Suppressor macrophage treated with lipopolysaccharide for 4 hours (primary cell): Measurements from ENCODE around the gene TPCN2.

Experiments used
- DNase-seq: peaks from one replicate; pipeline ENCODE4 v3.0.0-alpha.2; 2020

The TPCN2 gene

DNA sequence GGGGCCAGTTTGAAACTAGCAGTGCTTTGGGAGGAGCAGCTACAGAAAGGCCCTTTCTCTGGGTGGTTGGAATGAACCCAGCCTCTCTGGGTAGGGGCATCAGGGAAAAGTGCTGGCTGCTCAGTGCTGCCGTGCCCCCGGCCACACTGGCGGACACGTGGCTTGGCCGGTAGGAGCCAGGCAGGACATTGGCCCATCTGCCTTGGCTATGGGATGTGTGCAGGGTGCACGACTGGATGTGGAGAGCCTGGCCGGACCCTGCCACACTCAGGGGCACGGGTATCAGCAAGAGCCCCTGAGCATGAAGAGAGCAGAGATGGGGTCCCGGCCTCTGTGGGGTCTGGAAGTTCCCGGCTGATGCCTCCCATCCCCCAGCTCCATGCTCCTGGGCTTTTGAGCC, 46.6 kb downstream of the TPCN2 start:
- DNase-seq, result no peak

DNA sequence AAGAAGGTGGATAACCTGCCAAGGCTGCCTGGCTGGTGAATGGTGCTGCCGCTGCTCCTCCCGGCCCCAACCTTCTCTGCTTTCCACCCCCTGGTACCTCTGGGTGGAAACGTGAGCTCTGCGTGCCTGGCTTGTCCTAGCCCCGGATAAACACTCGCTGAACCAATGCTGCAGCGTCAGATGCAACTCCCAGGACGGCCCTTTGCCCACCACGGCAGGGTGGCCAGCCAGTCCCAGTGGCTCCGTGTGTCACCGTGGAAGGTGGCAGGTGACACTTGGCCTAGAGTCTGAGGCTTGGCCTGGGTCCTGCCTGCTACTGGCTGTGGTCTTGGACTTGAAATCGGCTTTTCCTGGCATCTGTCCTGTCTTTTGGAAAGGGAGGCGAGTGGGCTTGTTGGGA, 47.7 kb downstream of the TPCN2 start:
- DNase-seq, result no peak

DNA sequence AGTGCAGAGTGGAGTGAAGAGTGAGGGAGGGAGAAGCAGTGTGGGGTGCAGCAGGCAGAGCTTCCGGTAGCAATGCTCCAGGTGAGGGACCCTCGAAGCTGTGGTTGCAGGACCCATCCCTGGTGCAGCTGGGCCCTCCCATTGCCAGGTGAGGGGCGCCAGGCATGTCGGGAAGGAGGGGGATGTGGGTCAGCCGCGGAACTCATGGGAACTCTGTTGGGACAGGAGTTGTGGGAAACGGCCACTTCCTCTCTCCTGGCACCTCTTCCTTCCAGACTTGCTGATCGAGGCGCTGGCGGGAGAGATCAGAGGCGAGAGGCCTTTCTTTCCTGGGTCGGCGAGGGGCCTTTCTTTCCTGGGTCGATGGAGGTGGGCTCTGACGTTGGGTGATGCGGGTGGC, 48.5 kb downstream of the TPCN2 start:
- DNase-seq, result no peak

DNA sequence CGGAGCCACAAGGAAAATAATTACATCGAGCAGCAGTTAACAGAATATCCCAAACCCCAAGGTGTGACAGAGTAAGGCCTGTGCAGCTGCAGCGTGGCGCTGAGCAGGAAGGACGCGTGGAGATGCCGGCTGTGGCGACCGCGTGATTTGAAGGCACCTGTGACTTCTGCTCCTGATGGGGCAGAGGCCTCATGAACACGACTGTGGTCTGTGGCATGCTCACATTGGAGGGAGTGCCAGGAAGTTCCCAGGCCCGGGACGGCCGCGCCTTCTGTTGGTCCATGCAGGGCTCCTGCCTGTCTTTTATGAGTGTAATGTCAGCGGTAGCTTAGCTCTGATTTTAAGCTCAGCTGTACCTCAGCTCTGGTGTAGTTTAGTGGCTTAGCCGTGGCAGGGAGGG, 50.4 kb downstream of the TPCN2 start:
- no peak for DNase-seq

DNA sequence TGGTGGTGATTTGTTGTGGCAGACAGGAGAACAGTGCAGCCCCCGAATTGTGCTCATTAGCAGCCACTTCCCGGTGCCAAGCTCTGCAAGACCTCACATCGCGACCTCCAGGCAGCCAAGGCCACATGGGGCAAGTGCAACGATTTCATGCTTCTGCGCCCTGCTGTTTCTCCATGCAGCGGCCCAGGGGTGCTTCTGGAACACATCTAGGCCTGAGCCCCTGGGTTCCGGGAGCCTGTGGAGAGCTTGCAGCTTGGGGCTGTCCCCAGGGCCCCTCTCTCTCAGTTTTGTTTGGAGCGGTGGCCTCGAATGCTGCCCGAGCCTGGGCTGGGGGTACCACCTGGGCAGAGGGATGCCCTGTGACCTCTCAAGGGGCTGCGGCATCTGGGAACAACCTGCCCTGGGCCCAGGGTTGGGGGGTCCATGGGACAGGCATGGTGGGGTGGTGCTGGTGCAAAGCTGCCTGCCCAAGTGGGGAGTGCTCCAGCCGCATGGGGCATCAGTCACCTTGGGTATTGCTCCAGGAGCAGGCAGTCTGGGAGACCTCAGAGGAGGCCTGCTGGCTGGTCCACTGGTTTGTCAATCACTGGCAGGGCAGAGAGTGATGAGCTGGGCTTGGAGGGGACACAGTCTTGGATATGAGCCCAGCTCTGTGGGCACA, 51.9 kb downstream of the TPCN2 start:
- DNase-seq, result no peak

DNA sequence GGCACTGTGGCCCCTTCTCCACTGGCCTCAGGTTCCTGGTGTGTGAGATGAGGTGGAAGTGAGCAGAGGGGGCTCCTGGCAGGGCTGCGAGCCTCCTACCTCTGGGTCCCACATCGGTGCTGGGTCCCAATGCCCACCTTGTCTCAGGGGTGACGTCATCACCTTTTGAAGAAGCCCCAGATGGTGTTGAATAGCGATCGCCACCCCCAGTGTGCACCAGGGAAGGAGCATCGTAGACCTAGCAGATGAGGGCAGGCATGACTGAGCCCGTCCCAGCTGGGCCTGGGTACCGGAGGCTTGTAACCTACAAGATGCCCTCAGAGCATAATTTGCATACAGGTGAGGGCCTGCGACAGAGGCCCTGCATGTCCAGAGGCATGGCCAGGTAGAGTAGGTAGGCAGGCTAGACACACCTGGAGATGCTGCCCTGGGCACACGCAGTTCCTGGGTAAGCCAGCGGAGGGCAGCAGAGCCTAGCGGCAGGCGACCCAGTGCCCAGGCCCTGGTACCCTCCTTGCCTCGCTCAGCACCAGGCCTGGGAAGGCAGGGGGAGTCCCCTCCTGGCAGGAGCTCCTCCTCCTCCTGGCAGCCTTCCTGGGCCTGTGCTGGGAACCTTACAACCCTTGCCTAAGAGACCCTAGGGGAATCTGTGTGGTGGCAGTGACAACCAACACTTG, 52.5 kb downstream of the TPCN2 start:
- DNase-seq, result peak; percentile 78

DNA sequence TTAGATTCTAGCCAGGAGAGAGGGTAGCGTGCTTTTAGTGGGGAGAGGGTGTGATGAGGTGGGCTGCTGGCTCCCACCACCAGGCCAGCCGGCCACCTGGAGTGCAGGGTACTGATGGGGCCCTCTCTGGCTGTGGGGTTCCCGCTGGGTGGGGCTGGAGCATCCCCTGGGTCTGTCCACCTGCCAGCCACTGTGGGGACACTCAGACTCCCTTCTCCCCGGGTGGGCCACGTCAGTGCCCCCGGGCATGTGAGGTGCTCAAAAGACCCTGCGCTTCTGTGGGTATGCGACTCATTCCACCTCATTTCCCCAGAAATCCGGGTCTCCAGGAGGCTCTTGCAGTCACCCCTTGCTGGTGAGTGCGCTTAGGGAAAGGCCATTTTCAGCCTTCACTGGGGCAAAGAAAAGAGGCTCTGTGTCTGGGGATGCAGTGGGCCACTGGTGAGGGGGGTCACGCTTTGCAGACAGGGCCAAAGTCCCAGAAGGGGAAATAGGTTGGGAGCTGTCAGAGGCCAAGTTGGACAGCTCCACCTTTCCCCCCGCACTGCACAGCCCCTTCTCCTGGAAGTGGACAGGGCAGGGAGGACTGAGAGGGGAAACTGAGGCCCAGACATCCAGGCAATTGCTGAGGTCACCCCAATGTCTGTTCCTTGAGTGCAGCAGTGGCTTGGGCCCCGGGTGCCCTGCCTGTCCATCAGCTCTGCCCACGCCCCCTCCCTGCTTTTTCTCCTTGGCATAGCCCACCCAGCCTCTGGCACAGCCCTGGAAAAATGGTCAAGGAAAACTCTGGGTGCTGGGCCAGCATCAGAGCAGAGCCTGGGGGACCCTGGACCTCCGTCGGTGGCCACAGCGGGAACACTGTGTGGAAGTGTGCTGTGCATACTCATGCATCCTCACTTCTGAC, 53.3 kb downstream of the TPCN2 start:
- no peak for DNase-seq

DNA sequence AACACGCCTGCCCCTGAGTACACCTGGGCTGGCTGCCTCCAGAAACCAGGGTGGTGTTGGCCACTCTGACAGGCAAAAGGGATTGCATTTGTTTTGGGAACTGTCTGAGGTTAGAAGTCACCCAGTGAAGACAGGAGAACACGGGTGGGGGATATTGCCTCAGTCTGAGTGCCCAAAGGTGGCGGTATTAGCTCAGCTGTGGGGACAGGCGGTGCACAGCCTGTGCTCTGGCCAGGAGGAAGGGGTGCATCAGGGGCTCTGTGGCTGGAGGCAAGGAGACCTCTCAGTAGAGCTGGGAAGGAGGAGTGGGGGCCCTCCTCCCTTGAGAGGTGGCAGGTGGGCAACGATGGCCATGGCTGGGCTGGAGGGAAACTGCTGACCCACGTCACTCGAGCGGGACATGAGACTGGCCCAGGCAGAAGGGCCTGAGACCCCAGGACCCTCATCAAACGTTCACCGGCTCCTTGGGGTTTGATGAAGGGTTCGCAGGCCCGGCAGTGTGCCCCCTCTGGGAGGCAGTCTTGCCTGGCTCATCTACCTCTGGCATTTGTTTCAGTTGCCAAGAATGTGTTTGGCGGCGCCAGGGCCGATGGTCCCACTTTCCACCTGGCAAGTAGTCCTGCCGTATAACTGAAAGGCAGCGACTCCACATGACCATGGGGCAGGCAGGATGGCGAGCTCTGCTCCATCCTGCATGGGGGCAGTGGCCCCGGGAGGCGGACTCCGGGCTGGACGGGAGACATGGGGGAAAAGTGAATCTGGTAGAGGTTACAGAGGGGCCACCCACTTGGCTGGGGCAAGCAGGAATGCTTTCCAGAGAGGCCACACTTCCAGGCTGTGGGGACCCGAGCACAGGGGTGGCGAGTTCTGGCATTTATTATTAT, 54.2 kb downstream of the TPCN2 start:
- no peak for DNase-seq

DNA sequence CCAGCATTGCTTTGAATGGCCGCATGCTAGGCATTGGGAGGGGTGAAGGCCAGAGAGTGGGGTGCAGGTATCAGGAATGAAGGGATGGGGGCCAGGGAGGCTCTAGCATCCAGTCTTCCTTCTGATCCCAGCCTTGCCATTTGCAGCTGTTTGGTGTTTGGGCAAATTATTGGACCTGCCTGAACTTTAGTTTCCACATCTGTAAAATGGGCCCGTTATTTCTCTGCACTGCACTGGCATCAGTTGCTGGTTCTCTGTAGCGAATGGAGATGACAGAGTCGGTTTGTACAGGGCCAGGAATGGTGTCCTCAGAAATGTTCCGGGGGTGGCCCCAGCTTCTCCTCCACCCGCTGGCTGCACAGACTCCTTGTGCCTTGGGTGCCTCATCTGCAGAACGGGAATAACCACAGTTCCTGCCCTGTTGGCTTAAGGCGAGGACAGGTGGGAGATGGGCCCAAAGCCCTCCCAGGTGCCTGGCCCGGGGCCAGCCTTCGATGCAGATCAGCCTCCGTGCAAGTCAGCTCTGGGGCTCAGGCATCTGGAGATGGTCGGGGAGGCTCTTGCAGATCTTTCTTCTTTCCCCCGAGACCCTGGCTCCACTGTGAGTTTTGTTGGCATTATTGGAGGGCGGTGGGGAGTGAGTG, 55.6 kb downstream of the TPCN2 start:
- DNase-seq, result no peak

DNA sequence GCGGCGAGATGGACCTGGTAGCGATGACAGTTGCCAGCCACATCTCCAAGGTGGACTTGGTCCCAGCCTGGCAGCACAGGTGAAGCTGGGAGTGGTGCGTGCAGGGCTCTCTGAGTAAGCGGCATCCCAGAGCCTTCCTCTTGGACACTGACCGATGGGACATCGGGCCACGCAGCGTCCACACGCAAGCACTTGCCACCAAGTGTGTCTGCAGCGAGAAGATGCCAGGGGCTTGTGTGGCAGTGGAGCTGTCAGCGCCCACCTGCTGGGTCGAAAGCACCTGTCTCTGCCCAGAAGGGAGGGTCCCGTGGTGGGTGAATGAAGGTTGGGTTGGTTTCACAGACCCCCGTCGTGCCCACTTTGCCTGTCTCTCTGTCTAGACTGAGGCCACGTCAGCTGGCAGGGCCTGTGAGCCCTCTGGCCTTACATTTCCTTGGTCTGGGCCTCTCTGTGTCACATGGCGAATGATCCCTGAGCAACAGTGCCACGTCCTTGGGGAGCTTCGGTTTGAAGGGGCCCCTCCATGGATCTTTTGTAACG, 56.2 kb downstream of the TPCN2 start:
- no peak for DNase-seq

DNA sequence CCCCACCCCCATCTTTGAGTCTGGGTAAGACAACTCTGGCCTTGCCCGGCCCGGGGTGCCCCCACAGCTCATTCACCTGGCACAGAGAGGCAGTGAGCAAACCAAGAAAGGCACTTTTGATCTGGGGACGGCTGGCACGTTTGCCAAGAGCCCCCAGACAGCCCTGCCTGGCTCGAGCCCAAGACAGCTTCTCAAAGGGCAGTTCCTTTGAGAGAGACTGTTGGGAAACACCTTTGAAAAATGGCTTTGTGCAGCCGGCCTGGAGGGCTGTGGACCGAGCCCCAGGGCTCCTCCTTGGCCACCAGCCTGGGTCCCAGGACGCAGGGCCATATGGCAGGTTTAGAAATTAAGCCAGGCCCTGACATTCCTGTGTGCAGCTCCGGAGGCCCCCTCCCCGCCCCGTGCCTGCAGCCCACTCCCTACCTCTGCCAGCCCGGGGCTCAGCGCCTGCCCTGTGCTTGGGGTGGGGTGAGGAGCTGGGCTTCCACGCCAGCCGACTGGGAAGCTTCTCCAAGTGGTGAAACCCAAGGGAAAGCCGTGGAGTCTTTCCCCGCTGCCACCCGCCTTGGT, 56.8 kb downstream of the TPCN2 start:
- DNase-seq, result no peak

DNA sequence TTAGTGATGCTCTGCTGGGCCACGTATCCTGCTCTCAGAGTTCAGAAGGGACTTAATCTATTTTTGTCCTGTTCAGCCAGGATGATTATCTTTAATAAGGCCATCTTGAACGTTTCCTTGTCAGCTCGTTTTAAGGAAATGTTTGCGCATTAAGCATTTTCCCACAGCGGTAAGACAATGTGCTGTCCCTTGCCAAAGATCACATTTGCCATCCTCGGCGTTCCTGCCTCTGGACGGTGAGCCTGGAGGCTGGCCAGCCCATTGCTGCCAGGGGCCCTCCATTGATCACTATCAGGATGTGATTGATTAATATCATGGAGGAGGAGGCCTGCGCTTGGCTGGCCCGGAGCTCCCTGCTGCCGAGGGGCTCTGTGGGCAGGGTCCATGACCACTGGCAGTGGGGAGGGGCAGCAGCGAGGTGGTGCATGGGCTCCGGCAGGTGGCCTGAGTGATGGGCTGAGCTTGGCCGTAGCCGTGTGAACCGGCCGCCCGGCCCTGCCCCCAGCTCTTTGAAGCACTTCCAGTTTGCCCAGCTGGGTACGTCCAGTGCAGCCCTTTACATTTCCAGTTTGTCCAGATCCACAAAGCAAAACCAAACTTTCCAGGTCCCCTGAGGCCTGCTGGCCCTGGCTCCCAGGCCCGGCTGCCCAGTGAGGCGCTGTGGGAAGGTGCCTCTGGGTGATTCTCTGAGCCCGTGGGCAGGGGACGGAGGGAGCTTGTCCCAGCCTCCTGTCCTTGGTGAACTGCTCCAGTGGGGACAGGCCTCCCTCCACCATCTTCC, 57.5 kb downstream of the TPCN2 start:
- DNase-seq, result no peak

DNA sequence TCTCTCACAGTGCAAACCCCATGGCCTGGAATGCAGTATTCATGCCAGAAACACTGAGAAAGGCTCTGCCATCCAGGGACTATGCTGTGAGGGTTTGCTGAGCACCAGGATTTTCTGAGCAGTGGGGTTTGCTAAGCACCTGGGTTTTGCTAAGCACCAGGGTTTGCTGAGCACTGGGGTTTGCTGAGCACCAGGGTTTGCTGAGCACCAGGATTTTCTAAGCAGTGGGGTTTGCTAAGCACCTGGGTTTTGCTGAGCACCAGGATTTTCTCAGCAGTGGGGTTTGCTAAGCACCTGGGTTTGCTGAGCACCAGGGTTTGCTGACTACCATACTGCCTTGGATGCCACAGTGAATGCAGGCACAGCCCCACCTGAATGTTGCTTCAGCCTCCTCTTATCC, 58.7 kb downstream of the TPCN2 start:
- no peak for DNase-seq

DNA sequence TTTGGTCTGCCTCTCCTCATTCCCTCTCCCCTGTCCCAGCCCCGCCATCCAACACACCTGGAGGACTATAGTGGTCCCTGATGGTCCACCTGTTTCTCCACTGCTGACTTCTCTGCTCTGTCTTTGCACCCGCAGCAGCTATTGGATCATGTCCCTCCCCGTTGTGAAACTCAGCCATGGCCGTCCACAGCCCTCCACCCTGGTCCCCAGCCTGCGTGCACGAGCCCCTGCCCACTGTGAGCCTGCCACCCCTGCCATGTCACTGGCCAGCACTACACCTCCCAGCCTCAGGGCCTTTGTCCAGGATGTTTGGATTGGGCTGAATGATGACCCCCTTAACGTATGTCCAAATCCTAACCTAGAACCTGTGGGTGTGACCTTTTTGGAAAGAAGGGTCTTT, 59.3 kb downstream of the TPCN2 start:
- DNase-seq, result no peak

DNA sequence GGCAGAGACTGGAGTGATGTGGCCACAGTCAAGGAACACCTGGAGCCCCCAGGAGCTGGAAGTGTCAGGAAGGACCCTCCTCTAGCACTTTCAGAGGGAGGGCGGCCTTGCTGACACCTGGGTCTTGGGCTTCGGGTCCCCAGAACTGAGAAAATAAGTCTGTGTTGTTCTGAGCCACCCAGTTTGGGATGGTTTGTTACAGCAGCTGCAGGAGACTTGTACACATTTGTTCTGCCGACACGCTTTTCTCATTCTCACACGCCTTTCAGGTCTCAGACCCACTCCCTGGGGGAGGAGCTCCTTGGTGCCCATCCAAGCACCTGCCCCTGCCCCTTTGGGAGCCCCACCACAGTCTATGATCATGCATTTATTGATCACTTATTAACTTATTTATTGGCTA, 59.8 kb downstream of the TPCN2 start:
- no peak for DNase-seq

DNA sequence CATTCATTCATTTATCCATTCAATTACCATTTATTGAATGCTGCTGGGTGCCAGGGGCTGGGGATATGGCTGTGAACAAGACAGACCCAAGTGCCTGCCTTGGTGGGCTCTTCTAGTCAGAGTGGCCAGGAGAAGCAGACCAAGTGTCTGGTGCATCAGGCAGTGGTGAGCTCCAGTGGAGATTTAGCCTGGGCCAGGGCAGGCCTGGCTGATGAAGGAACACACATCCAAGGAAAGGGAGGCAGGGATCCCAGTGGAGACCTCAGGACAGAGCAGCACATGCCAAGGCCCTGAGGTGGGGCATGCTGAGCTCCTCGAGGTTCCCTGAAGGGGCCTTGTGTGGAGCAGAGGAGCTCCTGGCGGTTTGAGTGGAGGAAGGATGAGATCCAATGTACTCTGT, 60.4 kb downstream of the TPCN2 start:
- DNase-seq, result no peak

DNA sequence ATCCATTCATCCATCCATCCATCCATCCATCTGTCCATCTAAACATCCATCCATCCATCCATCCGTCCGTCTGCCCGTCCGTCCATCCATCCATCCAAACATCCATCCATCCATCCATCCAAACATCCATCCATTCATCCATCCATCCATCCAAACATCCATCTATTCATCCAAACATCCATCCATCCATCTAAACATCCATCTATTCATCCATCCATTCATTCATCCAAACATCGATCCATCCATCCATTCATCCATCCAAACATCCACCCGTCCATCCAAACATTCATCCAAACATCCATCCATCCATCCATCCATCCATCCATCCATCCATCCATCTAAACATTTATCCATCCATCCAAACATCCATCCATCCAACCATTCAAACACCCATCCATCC, 61.7 kb downstream of the TPCN2 start:
- no peak for DNase-seq

DNA sequence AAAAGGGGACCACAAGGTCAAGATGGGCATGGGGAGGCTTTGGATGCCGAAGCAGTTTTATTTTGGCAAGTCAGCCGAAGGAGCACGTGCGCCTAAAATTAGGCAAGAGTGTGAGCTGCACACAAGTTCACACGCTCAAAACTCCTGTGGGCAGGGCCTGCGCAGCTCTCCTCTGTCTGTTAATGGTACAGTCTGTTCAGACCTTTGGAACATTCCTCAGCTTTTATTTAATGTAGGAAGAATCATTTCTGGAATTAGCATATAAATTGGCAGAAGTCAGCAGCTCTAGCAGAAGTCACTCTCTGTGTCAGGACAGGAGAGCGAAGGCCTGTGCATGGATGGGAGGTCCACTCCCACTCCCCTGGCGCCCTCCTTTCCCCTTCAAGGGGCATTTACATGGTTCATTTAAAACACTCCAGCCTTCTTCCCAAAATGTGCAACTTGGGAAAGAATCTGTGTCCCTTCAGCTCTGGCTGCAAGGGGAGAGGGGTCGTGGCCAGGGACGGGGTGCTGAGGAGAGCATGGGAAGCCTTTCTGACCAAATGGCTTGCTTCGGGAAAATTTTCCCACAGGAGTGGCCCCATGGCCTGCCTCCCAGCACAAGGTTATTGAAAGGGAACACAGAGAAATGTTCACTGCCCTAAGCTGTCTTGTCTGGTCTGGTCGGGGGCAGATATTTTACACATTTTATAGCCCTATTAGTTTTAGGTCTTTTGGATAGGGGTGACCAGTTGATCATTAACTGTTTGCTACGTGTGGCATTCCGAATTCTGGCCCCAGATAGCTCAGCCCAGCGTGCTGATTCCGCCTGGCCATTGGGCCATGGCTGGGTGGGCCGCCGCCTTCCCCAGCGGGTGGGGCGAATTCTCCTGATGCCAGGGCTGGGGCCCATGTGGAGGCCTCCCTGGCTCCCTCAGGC, 63.2 kb downstream of the TPCN2 start:
- no peak for DNase-seq

DNA sequence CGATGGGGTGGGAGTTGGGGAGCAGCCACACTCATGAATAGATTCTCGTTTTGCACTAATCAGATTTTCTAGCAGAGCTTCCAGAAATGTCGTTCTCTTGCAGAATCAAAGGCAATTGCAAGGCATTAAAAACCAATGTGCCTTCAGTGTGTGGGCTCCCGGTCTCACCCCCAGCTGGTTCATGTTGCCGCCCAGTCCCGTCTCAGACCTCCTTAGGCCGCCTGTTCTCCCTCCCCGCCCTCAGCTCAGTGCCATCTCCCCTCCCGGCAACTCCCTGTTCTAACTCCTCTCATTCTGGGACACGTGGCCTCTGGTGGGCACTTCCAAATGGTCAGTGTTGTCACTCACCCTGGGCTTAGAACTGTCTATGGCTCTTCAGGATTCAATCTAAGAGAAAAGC, 64.5 kb downstream of the TPCN2 start:
- DNase-seq, result no peak
